Neuronal stem cell (in vitro differentiated cells): ENCODE data around the gene HNRNPK.

Experiments
- DNase-seq: peaks from one replicate; pipeline ENCODE4 v3.0.0-alpha.2; 2013; ENCODE audit warnings: low spot score
- H2AFZ ChIP-seq: one replicate; pipeline ENCODE4 v1.6.1; 2013; ENCODE audit warnings: mild to moderate bottlenecking, low read length, inconsistent platforms
- H2AK5ac ChIP-seq: 2 replicates; pipeline ENCODE4 v1.6.1; 2013; ENCODE audit warnings: low read depth, mild to moderate bottlenecking, inconsistent platforms, low read length, moderate library complexity, mixed read lengths
- H2BK120ac ChIP-seq: 2 replicates; pipeline ENCODE4 v1.6.1; 2013; ENCODE audit warnings: low read depth, mild to moderate bottlenecking, inconsistent platforms, low read length, moderate library complexity, mixed read lengths
- H2BK12ac ChIP-seq: one replicate; pipeline ENCODE4 v1.6.1; 2013; ENCODE audit warnings: low read length, inconsistent platforms
- H2BK15ac ChIP-seq: 2 replicates; pipeline ENCODE4 v1.6.1; 2013; ENCODE audit warnings: mild to moderate bottlenecking, low read length, inconsistent platforms, mixed read lengths
- H2BK5ac ChIP-seq: one replicate; pipeline ENCODE4 v1.6.1; 2013; ENCODE audit warnings: inconsistent platforms, mild to moderate bottlenecking, low read length, moderate library complexity
- H3K14ac ChIP-seq: one replicate; pipeline ENCODE4 v1.6.1; 2013; ENCODE audit warnings: low read length, inconsistent platforms
- H3K18ac ChIP-seq: 2 replicates; pipeline ENCODE4 v1.6.1; 2013; ENCODE audit warnings: low read length, inconsistent platforms
- H3K23ac ChIP-seq: 2 replicates; pipeline ENCODE4 v1.6.1; 2013; ENCODE audit warnings: low read depth, mild to moderate bottlenecking, mixed read lengths, low read length, inconsistent platforms; ENCODE audit not compliant: poor library complexity
- H3K27ac ChIP-seq: replicated peaks from 3 replicates; pipeline ENCODE4 v1.5.1; 2013; ENCODE audit warnings: low read length, inconsistent platforms
- H3K27me3 ChIP-seq, 3 experiments: 2 replicates each; pipeline ENCODE4 v1.6.1; 2013; ENCODE audit warnings: low read length in 3 of 3, mild to moderate bottlenecking in 2 of 3, inconsistent platforms in 1 of 3, low read depth in 1 of 3, mixed read lengths in 1 of 3, moderate library complexity in 1 of 3; ENCODE audit not compliant: control insufficient read depth in 3 of 3, insufficient read depth in 3 of 3
- H3K36me3 ChIP-seq, 2 donors: replicated peaks in 1 of 2; 2 replicates each; pipeline ENCODE4 v1.6.1; 2013; ENCODE audit warnings: low read length in 2 of 2; ENCODE audit not compliant: control insufficient read depth in 2 of 2, insufficient read depth in 2 of 2
- H3K4ac ChIP-seq: 2 replicates; pipeline ENCODE4 v1.6.1; 2013; ENCODE audit warnings: inconsistent platforms, mild to moderate bottlenecking, low read length, moderate library complexity
- H3K4me1 ChIP-seq, 2 donors: 1 replicate in 1 of 2; 2 replicates in 1 of 2; pipeline ENCODE4 v1.6.1; 2013; ENCODE audit warnings: low read length in 2 of 2, low read depth in 1 of 2; ENCODE audit not compliant: control insufficient read depth in 2 of 2, insufficient read depth in 1 of 2
- H3K4me2 ChIP-seq: one replicate; pipeline ENCODE4 v1.6.1; 2013; ENCODE audit warnings: mild to moderate bottlenecking, low read length, inconsistent platforms; ENCODE audit not compliant: insufficient read depth, poor library complexity, severe bottlenecking
- H3K4me3 ChIP-seq, 2 donors: 2 replicates each; pipeline ENCODE4 v1.5.1; 2013; ENCODE audit warnings: low read length in 2 of 2, mild to moderate bottlenecking in 2 of 2, inconsistent platforms in 1 of 2, moderate library complexity in 1 of 2
- H3K79me1 ChIP-seq: one replicate; pipeline ENCODE4 v1.6.1; 2013; ENCODE audit warnings: low read depth, mild to moderate bottlenecking, inconsistent platforms, low read length, moderate library complexity
- H3K9ac ChIP-seq: one replicate; pipeline ENCODE4 v1.6.1; 2013; ENCODE audit warnings: mild to moderate bottlenecking, low read depth, low read length, inconsistent platforms; ENCODE audit not compliant: poor library complexity
- H3K9me3 ChIP-seq, 2 donors: replicated peaks in 1 of 2; 2 replicates each; pipeline versions ENCODE3 to v1.6.1; 2013; ENCODE audit warnings: low read length in 2 of 2, mild to moderate bottlenecking in 2 of 2, inconsistent platforms in 1 of 2, low read depth in 1 of 2, mixed read lengths in 1 of 2, moderate library complexity in 1 of 2; ENCODE audit not compliant: control insufficient read depth in 2 of 2, insufficient read depth in 1 of 2
- H4K8ac ChIP-seq: one replicate; pipeline ENCODE4 v1.6.1; 2013; ENCODE audit warnings: low read depth, mild to moderate bottlenecking, inconsistent platforms, low read length, moderate library complexity
- H4K91ac ChIP-seq: one replicate; pipeline ENCODE4 v1.6.1; 2013; ENCODE audit warnings: low read length, low read depth, mild to moderate bottlenecking, inconsistent platforms; ENCODE audit not compliant: poor library complexity
- WGBS, 2 donors: extraction: QIAGEN DNeasy Blood & Tissue Kit; methylation state at CpG; one replicate each; pipeline ENCODE4 v1.1.7; 2013; ENCODE audit warnings: missing lambda C conversion rate in 2 of 2, mixed read lengths in 1 of 2; ENCODE audit not compliant: insufficient read length in 2 of 2, insufficient replicate concordance in 1 of 2; ENCODE audit errors: extremely low coverage in 2 of 2; 5-methylcytosine and 5-hydroxymethylcytosine counted together

Gene HNRNPK

GRCh38 chr9:83978992-83979811 lies 813 bp downstream of the HNRNPK start:
- Histone ChIP-seq H3K9me3 (peaks cover 0 to 2% of the 10 kb centered on the region in 2 donors), H3K79me1 (peaks cover 6% of the 10 kb centered on the region)

GRCh38 chr9:83977196-83977595 lies 2.8 kb downstream of the HNRNPK start:
- H3K9me3 ChIP-seq, result peaks cover 0 to 2% of the 10 kb centered on the region in 2 donors
- peak overlapping the region in 1 of 2 donors; percentile 97 for H3K4me3 ChIP-seq
- WGBS, 2 donors, result no CpG with 5 or more reads among the region's 1 CpG

More at GRCh38 chr9:83978992-83979811, 813 bp downstream of the HNRNPK start:
- Histone ChIP-seq H3K36me3 (peaks cover 9 to 64% of the 10 kb centered on the region in 2 donors), H2BK120ac (peak overlapping the region; percentile 94), H2BK12ac (peak overlapping the region; percentile 30), H2BK15ac (peak overlapping the region; percentile 100), H3K4me2 (peak overlapping the region; percentile 41), H3K4me3 (peak overlapping the region; percentile 97 to 98), H3K9ac (peak overlapping the region; percentile 99), H3K23ac (peak overlapping the region; percentile 100), H4K8ac (peak overlapping the region; percentile 99), H2AK5ac (peak overlapping the region; percentile 100), H4K91ac (peak overlapping the region; percentile 100), H3K27ac (peak overlapping the region; percentile 94), H2BK5ac (peak overlapping the region; percentile 100), H3K14ac (peak overlapping the region; percentile 99), H3K4me1 (peaks cover 2 to 4% of the 10 kb centered on the region in 2 donors), H3K4ac (peak overlapping the region; percentile 100), H3K27me3 (no peaks in the 10 kb centered on the region), H3K18ac (peak overlapping the region; percentile 100), H2AFZ (peak overlapping the region; percentile 86)
- peak; percentile 71 for DNase-seq
- no CpG with 5 or more reads among the region's 55 CpGs for WGBS, 2 donors

GRCh38 chr9:83976372-83976771 lies 3.6 kb downstream of the HNRNPK start:
- Histone ChIP-seq H3K9me3 (peaks cover 0 to 2% of the 10 kb centered on the region in 2 donors), H3K4me1 (peaks cover 2 to 4% of the 10 kb centered on the region in 2 donors), H2BK15ac (no peak overlapping the region), H2BK5ac (no peak overlapping the region), H3K4me2 (no peak overlapping the region), H2AK5ac (no peak overlapping the region), H3K23ac (no peak overlapping the region), H3K79me1 (peaks cover 8% of the 10 kb centered on the region), H3K36me3 (peaks cover 24 to 80% of the 10 kb centered on the region in 2 donors), H3K4ac (no peak overlapping the region), H3K9ac (no peak overlapping the region), H2BK12ac (no peak overlapping the region), H3K4me3 (no peak overlapping the region), H4K91ac (no peak overlapping the region), H4K8ac (no peak overlapping the region), H3K27ac (no peak overlapping the region), H3K18ac (no peak overlapping the region), H2BK120ac (no peak overlapping the region), H3K27me3 (no peaks in the 10 kb centered on the region), H2AFZ (no peak overlapping the region), H3K14ac (no peak overlapping the region)
- DNase-seq, result no peak
- no CpG with 5 or more reads among the region's 2 CpGs for WGBS, 2 donors

More at GRCh38 chr9:83977196-83977595, 2.8 kb downstream of the HNRNPK start:
- peaks cover 2 to 4% of the 10 kb centered on the region in 2 donors for H3K4me1 ChIP-seq
- H3K18ac ChIP-seq, result no peak overlapping the region
- H3K4me2 ChIP-seq, result peak overlapping the region; percentile 14
- DNase-seq, result no peak
- H2AK5ac ChIP-seq, result no peak overlapping the region
- H2BK5ac ChIP-seq, result no peak overlapping the region
- no peak overlapping the region for H3K23ac ChIP-seq
- H3K79me1 ChIP-seq, result peaks cover 8% of the 10 kb centered on the region
- peaks cover 17 to 72% of the 10 kb centered on the region in 2 donors for H3K36me3 ChIP-seq
- H2AFZ ChIP-seq, result no peak overlapping the region
- no peak overlapping the region for H2BK12ac ChIP-seq
- no peaks in the 10 kb centered on the region for H3K27me3 ChIP-seq
- no peak overlapping the region for H2BK15ac ChIP-seq
- no peak overlapping the region for H3K9ac ChIP-seq
- no peak overlapping the region for H4K91ac ChIP-seq
- H3K4ac ChIP-seq, result no peak overlapping the region
- H3K14ac ChIP-seq, result no peak overlapping the region
- H2BK120ac ChIP-seq, result no peak overlapping the region
- H4K8ac ChIP-seq, result no peak overlapping the region
- H3K27ac ChIP-seq, result no peak overlapping the region

- no peak overlapping the region for H2BK15ac ChIP-seq
- no peak overlapping the region for H3K14ac ChIP-seq
- H3K36me3 ChIP-seq, result peaks cover 24 to 91% of the 10 kb centered on the region in 2 donors
- H3K4me1 ChIP-seq, result peaks cover 2 to 4% of the 10 kb centered on the region in 2 donors
- peaks cover 5% of the 10 kb centered on the region for H3K79me1 ChIP-seq
- no peak overlapping the region for H2AK5ac ChIP-seq
- peak overlapping the region; percentile 25 for H3K4me2 ChIP-seq
- no peak overlapping the region for H3K27ac ChIP-seq
- no peak overlapping the region for H2AFZ ChIP-seq
- H3K4ac ChIP-seq, result no peak overlapping the region
- no peak for DNase-seq
- H2BK5ac ChIP-seq, result no peak overlapping the region
- H3K9me3 ChIP-seq, result peaks cover 0 to 2% of the 10 kb centered on the region in 2 donors
- no peak overlapping the region for H3K9ac ChIP-seq
- no peak overlapping the region for H3K18ac ChIP-seq
- H3K4me3 ChIP-seq, result no peak overlapping the region
- no peak overlapping the region for H4K8ac ChIP-seq
- H2BK120ac ChIP-seq, result no peak overlapping the region
- no peak overlapping the region for H2BK12ac ChIP-seq
- no peak overlapping the region for H4K91ac ChIP-seq
- no peaks in the 10 kb centered on the region for H3K27me3 ChIP-seq
- H3K23ac ChIP-seq, result peak overlapping the region; percentile 68
- no CpG with 5 or more reads among the region's 12 CpGs for WGBS, 2 donors
These were observed 4.7 kb downstream of the HNRNPK start for GRCh38 chr9:83975300-83975699.
